Smooth muscle cell of the brain vasculature (primary cell): ENCODE data around the gene ASPHD2.

ENCODE experiments used
- DNase-seq: peaks from one replicate; pipeline ENCODE4 v3.0.0-alpha.2; 2012; ENCODE audit warnings: low read depth, low spot score

The ASPHD2 gene

DNA sequence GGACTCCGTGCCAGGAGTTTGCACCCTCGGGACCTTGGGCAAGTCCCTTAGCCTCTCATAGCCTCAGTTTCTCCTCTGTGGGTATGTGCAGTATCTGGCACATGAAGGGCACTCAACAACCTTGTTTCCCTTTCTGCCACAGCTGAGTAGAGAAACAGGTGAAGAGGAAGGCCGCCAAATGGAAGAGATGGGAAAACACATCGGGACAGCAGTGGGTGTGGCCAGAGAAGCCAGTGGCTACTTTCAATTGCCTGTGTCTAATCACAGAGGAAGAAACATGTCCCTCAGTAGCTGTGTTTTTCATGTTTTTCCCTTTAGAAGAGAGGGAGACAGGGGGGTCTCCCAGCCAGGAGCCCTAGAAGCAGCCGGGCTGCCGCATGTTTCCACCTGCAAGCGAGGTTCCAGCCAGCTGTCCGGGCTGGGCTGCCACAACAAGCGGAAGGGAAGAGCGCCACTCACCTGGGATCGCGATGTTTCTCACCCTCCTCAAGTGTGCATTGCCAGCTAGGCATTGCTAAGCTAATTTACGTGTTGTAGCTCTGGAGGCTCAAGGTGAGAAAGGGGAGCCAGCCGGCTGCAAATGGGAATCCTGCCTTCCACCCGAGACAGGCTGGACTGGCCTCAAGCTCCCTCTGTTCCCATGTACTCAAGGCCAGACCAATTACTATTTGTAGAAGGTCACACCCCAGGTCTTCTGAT is 16.7 kb downstream of the ASPHD2 start:
- no peak for DNase-seq

DNA sequence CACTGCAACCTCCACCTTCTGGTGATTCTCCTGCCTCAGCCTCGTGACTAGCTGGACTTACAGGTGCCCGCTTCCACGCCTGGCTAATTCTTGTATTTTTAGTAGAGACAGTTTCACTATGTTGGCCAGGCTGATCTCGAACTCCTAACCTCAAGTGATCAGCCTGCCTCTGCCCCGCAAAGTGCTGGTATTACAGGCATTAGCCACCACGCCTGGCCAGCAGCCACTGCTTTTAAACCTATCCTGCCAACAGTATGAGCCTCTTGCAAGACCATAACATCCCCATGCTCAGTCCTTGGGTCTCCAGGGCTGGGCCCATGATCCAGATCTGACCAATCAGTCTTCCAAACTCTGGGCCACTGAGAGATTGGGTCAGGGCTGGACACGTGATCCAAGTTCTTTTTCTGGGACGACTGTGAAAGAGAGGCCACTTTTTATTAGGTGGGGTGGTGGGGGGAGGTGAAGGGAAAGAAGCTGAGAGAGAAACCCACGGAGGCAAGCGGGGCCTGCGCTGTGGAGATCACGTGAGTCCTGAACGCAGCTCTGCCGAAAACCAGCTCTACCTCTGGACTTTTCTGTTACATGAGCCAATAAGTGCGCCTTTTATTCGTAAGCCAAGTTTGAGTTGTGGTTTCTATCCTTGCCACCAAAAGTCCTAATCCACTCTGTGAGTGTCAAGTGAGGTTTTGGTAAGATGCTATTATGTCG is 17.9 kb downstream of the ASPHD2 start:
- DNase-seq = no peak

- DNase-seq = no peak
Observed at GRCh38 chr22:26447584-26448329, 18.7 kb downstream of the ASPHD2 start.

DNA sequence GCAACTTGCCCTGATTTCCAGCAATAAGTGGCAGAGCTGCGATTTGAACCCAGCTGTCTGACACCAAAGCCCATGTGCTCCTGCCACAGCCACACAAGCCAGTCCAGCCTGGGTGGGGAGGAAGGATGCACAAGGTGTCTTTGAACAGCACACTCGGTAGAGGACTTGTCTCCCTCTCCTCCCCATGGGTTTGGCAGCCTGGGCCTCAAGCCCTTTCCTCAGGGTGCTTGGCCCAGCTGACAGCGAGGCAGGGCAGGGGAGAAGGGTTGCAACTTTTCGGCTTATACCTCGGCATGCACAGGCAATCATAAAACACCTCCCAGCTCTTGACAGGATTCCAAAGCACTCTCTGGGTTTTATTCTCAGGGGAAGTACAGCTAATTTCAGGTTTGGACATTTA is 19.3 kb downstream of the ASPHD2 start:
- DNase-seq = no peak

DNA sequence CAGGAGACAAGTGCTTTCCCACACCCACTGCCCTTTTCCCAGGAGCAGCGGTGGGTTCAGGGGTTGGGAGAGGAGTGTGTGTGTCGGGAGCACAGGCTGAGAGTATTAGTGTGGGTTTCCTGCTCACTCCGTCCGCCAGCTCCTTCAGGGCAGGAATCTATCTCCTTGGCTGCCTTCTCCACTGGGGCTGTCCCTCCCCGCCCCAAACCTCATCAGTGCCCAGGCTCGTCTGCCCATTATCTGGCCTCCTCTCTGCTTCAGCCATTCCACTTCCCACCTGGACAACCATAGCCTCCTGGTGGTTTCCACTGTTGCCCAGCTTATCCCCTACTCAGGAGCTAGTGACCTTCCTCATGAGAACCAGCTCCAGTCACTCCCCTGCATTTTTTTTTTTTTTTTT is 19.9 kb downstream of the ASPHD2 start:
- DNase-seq = no peak

DNA sequence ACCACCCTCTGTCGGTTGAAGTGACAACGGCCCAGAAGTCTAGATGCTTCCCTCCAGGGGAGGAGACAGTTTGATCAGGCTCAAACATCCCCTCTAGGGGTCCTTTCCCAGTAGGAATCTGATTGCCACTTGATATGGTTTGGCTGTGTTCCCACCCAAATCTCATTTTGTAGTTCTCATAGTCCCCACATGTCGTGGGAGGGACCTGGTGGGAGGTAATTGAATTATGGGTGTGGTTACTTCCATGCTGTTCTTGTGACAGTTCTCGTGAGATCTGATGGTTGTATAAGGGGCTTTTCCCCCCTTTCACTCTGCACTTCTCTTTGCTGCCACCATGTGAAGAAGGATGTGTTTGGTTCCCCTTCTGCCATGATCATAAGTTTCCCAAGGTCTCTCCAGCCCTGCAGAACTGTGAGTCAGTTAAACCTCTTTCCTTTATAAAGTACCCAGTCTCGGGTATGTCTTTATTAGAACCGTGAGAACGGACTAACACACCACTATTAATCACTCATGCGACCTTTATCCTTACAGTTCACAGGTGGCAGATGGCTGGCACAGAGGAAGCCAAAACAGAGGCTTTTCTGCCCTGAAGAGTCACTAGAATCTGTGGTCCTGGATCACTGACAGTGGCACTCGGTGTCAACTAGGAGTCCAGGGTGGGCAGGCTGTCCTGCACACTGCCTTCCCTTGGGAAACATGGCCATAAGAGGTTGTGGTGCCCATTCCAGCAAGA is 21.6 kb downstream of the ASPHD2 start:
- no peak for DNase-seq

- no peak for DNase-seq
Observed at GRCh38 chr22:26452236-26453016, 23.4 kb downstream of the ASPHD2 start.

DNA sequence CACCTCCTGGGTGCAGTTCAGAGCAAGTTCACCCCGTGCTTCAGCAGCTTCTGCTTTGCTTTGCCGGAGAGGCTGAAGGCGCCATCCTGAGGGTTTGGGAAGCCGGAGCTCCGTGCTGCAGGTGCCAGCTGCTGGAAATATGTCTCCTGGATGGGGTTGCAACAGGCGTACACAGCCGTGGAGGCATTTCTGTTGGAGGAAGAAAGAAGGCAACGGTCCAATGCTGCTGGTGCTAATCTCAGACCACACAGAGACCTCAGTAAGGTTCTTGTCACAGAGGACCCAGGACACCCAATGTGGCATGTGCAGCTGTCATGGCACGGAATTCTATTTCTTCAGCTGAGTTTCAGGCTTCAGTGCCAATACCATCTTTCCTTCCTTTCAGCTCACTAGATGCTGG is 24.2 kb downstream of the ASPHD2 start:
- DNase-seq = no peak

DNA sequence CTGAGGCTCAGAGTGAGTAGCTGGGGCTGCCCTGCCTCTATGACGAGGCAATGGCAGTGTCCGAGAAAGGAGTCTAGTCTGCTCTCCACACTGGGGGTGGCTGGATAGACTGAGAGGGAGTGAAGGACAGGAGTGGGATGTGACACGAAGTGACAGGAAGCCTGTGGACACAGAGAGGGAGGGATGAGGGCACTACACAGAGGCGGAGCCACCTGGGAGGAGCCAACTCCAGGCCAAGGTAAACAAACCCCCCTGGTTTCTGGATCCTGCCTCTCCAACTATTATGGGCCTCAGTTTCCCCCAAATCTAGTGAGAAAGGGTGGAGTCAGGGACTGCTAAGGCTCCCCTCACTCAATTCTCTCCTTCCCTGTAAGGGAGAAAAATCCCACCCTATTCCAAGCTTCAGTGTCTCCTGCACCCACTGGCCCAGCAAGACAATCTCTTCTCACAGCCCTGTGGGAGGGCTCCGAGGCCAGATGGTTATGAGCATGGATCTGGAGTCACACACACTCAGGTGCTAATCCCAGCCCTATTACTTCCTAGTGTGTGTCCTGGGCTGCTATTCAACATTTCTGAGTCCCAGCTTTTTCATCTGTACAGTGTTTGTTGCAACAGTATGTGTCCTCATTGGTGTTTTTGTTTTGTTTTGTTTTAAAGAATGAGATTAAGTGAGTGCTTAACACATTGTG is 24.9 kb downstream of the ASPHD2 start:
- no peak for DNase-seq

DNA sequence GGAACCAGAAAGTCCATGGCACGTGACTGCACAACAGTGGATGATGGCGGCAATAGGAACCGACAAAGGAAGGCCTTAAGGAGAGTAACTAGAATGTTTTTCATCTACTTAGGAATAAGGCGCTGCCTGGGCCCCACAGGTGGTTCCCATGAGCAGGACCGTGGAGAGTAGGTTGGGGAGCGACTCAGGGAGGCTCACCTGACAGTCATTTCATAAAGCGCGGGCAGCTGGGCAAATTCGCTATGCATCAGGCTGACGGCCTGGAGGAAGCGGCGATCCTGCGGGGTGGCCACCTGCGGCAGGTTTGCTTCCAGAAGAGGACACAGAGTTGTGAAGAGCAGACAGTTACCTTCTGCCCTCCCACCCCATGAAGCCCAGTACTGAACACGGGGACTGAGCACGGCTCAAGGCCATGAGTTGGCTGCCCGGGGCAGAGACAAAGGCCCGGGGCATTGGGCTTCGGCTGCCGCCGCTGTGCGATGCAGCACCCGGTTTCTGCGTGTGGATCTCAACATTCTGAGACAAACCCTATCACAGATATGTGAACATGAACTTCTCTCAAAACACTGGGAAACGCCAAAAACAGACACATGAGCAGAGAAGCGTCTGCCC is 28.7 kb downstream of the ASPHD2 start:
- no peak for DNase-seq

- DNase-seq = no peak
Observed at GRCh38 chr22:26460202-26460601, 31.1 kb downstream of the ASPHD2 start.

DNA sequence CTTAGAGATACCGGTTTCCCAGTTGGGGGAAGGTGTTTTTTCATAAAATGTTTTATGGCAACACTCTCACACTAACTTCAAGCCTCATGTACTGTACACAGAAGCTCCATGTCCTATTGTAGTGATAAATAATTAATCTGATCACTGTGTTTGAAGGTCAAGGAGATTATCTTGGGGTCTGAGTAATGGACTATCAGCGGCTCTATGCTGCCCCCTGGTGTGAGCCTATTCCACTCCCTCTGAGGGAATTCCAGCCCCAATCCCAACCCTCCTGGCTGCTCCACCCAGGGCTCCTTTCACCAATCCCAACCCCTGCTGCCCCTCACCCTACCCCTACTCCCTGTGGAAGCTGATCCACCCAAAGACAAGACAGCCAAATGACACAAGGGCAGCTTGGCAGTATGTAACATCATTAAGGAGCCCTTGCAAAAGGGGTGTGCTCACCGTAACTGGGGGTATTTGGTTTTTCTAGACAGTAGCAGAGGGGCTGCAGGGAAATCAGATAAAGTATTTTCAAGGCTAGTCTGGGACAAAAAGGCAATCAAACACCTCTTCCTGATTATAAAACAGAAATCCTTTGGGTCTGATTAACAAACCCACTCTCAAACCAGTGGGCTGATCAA is 32.2 kb downstream of the ASPHD2 start:
- DNase-seq = peak; percentile 2

DNA sequence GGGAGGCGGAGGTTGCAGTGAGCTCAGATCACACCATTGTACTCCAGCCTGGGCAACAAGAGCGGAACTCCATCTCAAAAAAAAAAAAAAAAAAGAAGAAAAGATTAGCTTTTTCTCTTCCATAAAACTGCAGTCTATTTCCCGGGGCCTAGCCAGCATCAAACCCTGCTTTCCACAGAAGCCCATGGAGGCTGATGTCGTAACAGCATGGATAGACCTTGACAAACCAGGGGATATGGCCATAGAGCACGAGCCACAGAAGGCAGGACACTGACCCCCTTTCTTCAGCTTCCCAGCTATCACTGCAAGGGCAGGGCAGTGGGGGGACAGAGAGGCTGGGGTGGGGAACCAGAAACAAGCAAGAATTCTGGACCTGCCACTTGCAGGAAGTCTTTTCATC is 33.0 kb downstream of the ASPHD2 start:
- DNase-seq = no peak

DNA sequence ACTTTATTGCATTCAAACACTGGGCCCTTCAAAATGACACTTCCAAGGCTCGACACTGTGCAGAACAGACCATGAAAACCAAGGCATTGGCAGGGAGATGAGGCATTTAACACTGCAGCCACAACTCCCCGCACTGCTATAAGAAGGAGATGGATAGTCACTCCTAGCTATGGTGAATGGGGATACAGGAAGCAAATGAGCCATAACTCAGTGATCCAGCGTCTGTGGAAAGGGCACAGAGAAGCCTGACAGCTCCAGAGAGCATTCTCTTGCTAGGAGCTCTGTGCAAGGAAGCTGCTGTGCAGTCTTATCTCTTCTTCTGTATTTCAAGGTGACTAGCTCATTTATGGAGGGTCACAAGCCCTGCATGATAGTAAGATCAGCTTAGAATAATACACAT is 33.6 kb downstream of the ASPHD2 start:
- DNase-seq = no peak

DNA sequence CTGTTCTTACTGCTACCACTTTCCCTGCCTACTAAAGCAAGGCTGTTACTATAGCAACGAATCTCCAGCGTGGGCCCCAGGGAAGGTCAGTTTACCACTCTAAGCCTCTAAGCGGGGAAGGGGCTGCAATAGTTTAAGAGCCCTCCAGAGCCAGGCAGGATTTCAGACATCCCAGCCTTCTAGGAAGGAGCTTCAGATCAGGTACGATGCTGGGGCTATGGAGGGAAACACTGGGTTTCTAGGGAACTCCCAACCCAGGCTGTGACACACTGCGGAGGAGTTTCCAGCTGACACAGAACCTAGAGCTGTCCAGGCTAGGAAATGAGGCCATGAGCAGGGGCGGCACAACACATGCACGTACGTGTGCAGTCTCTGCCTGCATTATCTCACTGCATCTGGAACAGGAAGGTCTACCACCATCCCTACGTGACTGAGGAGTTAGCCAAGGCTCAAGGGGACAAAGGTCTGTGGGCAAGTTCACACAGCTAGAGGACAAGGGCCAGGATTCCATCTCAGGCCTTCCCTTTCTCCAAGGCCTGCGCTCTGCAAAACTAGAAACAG is 34.1 kb downstream of the ASPHD2 start:
- no peak for DNase-seq

DNA sequence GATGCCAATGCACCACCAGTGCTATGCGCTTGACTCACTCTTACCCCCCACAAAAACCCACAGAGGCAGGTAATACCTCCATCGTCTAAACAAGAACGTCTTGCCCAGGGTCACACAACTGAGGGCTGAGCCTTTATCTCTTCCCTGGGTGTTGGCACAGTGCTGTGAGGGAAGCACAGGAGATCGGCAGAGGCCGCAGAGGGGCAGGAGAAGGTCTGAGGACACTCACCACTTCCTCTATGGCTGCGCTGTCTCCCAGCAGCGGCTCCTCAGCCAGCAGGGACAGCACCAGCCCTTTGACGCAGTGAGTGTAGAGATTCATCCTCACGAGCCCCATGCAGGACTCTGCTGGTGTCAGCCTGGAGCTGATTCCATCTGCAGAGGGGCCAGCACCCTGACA is 34.6 kb downstream of the ASPHD2 start:
- DNase-seq = no peak

DNA sequence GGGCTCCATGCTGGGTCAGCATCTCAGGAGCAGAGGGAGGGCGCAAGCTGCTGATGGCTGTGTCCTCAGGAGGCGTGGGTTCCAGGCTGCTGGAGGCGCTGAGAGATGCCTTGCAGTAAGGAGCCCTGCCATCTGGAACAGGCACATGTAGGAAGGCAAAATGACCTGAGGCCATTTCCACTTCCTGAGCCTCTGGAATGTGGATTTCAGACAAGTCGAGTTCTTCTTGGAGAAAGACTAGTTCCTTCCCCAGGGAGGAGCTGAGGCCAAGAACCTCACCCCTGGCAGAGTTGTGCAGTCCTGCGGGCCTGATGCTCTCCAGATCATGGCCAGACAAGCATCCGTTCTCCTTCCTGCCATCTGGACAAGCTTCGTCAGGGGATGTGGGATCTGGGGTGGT is 35.3 kb downstream of the ASPHD2 start:
- no peak for DNase-seq

DNA sequence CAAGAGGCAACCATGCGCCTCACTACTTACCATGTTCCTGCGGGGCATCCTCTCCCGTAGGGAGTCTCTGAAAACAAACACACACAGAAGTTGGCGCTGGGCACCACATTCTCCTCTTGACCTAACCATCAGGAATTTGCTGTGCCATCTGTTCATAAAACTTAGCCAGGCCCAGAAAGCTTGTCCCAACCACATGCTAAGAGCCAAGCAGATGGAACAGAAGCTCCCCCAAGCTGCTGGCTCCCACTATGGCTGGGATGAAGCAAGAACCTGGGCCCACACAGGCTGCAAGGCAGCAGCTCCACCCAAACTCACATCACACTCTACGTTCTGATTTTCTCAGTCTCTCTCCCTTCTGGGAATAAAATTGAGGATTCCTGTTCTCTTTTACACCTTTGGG is 37.1 kb downstream of the ASPHD2 start:
- DNase-seq = no peak

DNA sequence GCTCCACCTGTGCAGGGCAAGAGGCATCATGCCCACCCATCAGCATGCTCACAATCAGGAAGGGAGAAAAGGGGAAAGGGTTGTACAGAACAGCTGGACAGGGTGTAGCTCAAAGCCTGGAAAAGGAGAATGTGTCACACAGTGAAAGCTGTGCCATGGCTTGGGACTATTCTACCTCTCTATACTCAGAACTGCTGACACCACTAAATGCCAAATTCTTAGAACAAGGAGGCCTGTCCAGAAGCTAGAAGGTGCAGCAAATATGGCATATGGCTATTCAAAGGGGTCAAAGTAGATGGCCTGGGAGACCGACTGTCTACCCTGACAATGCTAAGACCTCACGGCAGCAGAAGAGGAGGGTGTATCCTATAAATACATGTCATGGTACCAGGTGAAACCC is 41.7 kb downstream of the ASPHD2 start:
- DNase-seq = no peak

DNA sequence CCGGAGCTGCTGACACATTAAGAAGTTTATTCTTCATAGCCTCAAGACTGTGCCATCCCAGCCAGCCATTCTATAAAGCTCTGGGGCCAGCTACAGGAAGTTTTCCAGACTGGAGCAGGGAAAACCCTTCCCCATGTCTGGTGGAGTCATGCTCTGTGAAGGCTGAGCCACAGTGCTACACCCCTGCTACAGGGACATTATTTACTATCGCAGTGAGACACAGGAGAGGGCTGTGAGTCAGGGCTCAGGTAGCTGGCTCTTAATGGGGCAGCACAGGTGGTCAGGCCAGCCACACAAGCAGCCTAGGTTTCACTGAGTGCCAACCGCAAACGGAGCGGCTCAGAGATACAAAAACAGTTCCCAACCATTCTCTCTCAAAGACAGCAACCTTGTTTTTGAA is 42.5 kb downstream of the ASPHD2 start:
- peak; percentile 2 for DNase-seq
